ENCODE measurements around the gene P2RY4. TPM values are rescaled to one million over a fixed set of nuclear protein-coding genes. Genes with fewer than 3 reads are reported as not detected.

The P2RY4 gene
- polyA plus RNA-seq, 1 of the 3 experiments (the other 2 are of a cell fraction) = 0.05 TPM

DNA sequence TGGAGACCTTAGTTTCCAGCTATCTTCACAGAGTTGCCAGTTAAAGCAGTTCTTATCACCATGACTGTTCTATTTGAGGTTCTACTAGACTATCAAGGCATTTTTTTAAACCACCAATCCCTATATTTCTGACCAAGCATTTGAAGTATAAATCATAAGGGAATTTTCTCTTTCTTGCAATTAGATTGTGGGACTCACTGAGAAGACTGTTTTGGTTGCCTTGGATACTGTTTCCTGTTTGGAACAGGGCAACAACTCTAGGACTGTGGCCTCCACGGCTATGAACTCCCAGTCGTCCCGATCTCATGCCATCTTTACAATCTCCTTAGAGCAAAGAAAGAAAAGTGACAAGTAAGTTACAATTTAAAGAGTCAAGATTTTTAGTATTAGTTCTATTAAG is 41.7 kb upstream of the P2RY4 start (continued):
- TF ChIP-seq, protein P1, sequence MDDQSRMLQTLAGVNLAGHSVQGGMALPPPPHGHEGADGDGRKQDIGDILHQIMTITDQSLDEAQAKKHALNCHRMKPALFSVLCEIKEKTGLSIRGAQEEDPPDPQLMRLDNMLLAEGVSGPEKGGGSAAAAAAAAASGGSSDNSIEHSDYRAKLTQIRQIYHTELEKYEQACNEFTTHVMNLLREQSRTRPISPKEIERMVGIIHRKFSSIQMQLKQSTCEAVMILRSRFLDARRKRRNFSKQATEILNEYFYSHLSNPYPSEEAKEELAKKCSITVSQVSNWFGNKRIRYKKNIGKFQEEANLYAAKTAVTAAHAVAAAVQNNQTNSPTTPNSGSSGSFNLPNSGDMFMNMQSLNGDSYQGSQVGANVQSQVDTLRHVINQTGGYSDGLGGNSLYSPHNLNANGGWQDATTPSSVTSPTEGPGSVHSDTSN (IDR thresholded peaks at IDR 0.05) = no peak
- TF ChIP-seq JUND (IDR thresholded peaks at IDR 0.05) (no peak), MXI1 (IDR thresholded peaks at IDR 0.05; ENCODE audit: low read depth, low read length) (no peak), FOXJ3 (CRISPR knock-in tag; IDR thresholded peaks at IDR 0.05) (no peak)
- TF ChIP-seq, protein P2, sequence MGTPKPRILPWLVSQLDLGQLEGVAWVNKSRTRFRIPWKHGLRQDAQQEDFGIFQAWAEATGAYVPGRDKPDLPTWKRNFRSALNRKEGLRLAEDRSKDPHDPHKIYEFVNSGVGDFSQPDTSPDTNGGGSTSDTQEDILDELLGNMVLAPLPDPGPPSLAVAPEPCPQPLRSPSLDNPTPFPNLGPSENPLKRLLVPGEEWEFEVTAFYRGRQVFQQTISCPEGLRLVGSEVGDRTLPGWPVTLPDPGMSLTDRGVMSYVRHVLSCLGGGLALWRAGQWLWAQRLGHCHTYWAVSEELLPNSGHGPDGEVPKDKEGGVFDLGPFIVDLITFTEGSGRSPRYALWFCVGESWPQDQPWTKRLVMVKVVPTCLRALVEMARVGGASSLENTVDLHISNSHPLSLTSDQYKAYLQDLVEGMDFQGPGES (IDR thresholded peaks at IDR 0.05; ENCODE audit: low read depth, low read length) = no peak

DNA sequence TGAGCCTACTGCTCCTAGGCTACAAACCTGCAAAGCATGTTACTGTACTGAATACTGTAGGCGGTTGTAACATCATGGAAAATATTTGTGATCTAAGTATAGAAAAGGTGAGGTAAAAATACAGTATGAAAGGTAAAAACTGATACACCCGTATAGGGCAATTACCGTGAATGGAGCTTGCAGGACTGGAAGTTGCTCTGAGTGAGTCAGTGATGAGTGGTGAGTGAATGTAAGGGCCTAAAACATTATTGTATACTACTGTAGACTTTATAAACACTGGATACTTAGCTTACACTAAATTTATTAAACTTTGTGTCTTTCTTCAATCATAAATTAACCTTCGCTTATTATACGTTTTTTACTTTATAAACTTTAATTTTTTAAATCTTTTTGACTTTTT is 33.6 kb upstream of the P2RY4 start:
- no peak for DNase-seq
- WGBS (ENCODE audit: low lambda C conversion rate) = 58% methylated on average over 5 of the region's 5 CpGs
- TF ChIP-seq, protein P3, sequence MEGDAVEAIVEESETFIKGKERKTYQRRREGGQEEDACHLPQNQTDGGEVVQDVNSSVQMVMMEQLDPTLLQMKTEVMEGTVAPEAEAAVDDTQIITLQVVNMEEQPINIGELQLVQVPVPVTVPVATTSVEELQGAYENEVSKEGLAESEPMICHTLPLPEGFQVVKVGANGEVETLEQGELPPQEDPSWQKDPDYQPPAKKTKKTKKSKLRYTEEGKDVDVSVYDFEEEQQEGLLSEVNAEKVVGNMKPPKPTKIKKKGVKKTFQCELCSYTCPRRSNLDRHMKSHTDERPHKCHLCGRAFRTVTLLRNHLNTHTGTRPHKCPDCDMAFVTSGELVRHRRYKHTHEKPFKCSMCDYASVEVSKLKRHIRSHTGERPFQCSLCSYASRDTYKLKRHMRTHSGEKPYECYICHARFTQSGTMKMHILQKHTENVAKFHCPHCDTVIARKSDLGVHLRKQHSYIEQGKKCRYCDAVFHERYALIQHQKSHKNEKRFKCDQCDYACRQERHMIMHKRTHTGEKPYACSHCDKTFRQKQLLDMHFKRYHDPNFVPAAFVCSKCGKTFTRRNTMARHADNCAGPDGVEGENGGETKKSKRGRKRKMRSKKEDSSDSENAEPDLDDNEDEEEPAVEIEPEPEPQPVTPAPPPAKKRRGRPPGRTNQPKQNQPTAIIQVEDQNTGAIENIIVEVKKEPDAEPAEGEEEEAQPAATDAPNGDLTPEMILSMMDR (IDR thresholded peaks at IDR 0.05) = no peak
- TF ChIP-seq MXI1 (IDR thresholded peaks at IDR 0.05; ENCODE audit: low read depth, low read length) (no peak), POLR2AphosphoS5 (IDR thresholded peaks at IDR 0.05; ENCODE audit: low read depth, low read length) (no peak), GABPA (IDR thresholded peaks at IDR 0.05; ENCODE audit: low read depth) (no peak)
- H2AFZ ChIP-seq (ENCODE audit: low read depth) = no peak overlapping the region; the same call in 1 of the 2 replicates
- no peaks in the 10 kb centered on the region for H3K9me2 ChIP-seq
- no peaks in the 10 kb centered on the region for H3K27me3 ChIP-seq (ENCODE audit: insufficient read depth)
- peaks cover 0 to 4% of the 10 kb centered on the region in 2 experiments; a peak in 2 of 4 replicates for H3K4me1 ChIP-seq (ENCODE audit: control insufficient read depth in 1 of 2, insufficient read depth in 2 of 2, low read depth in 1 of 2, low read length in 1 of 2)
- POLR2A ChIA-PET = no interaction called here
- no peak overlapping the region for H3K9ac ChIP-seq
- no peaks in the 10 kb centered on the region for H3F3A ChIP-seq (replicated peaks; ENCODE audit: insufficient read depth)
- H3K4me2 ChIP-seq = peak overlapping the region; percentile 12; the same call in 1 of the 2 replicates
- no peaks in the 10 kb centered on the region for H3K36me3 ChIP-seq (replicated peaks in 1 of 2; ENCODE audit: control insufficient read depth in 1 of 2, insufficient read depth in 2 of 2, low read length in 1 of 2)
- H3K9me3 ChIP-seq = no peaks in the 10 kb centered on the region
- CTCF ChIA-PET = no interaction called here
- no peak overlapping the region for H3K4me3 ChIP-seq (ENCODE audit: low read depth in 2 of 2, low read length in 1 of 2)
- H3K27ac ChIP-seq (ENCODE audit: low read depth in 2 of 2, low read length in 1 of 2) = peak overlapping the region; percentile 21 to 34; a peak in 2 of 4 replicates
- no peaks in the 10 kb centered on the region for H4K20me1 ChIP-seq (ENCODE audit: insufficient read depth)
- peaks cover 94% of the 10 kb centered on the region for H3K79me2 ChIP-seq (ENCODE audit: insufficient read depth)

DNA sequence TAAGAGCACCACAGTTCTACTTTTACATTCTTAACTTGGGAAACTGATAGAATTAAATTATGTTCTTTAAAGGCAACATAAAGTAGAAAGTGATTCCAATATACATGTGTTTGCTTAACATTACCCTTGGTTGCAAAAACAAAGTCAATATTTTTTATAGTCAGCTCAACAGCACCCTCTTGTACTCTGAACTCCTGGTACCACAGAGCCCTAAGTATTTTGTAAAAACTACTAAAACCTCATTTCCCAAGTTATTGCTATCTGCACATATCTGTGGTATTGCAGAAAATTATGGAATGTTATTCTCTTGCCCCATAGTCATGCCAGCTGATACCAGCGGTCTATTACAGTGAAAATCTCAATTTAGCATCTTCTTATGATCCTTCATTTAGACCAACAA is 32.8 kb upstream of the P2RY4 start:
- no peaks in the 10 kb centered on the region for H3K9me3 ChIP-seq
- H3K4me2 ChIP-seq = peak overlapping the region; percentile 80; the same call in 1 of the 2 replicates
- CTCF ChIA-PET = no interaction called here
- H3F3A ChIP-seq (replicated peaks; ENCODE audit: insufficient read depth) = no peaks in the 10 kb centered on the region
- no peak for DNase-seq
- WGBS (ENCODE audit: low lambda C conversion rate) = 3% methylated on average over 1 of the region's 1 CpG
- H3K79me2 ChIP-seq (ENCODE audit: insufficient read depth) = peaks cover 90% of the 10 kb centered on the region
- TF ChIP-seq, protein P3 (IDR thresholded peaks at IDR 0.05) = peak; percentile 29; the same call in 1 of the 2 replicates
- no peak for TF ChIP-seq TCF12 (IDR thresholded peaks at IDR 0.05)
- H3K36me3 ChIP-seq (replicated peaks in 1 of 2; ENCODE audit: control insufficient read depth in 1 of 2, insufficient read depth in 2 of 2, low read length in 1 of 2) = peaks cover 3 to 6% of the 10 kb centered on the region in 2 experiments
- peaks cover 0 to 4% of the 10 kb centered on the region in 2 experiments; a peak in 2 of 4 replicates for H3K4me1 ChIP-seq (ENCODE audit: control insufficient read depth in 1 of 2, insufficient read depth in 2 of 2, low read depth in 1 of 2, low read length in 1 of 2)
- H2AFZ ChIP-seq (ENCODE audit: low read depth) = peak overlapping the region; percentile 33
- POLR2A ChIA-PET = no interaction called here
- H3K9me2 ChIP-seq = no peaks in the 10 kb centered on the region
- no peak overlapping the region for H3K9ac ChIP-seq
- peak overlapping the region; percentile 21 to 34; a peak in 2 of 4 replicates for H3K27ac ChIP-seq (ENCODE audit: low read depth in 2 of 2, low read length in 1 of 2)
- H3K4me3 ChIP-seq (ENCODE audit: low read depth in 2 of 2, low read length in 1 of 2) = no peak overlapping the region
- H4K20me1 ChIP-seq (ENCODE audit: insufficient read depth) = no peaks in the 10 kb centered on the region
- no peaks in the 10 kb centered on the region for H3K27me3 ChIP-seq (ENCODE audit: insufficient read depth)

Data from SK-N-SH (cell line).